ENCODE measurements around the gene KRTAP4-12.
"Not testable (repeated sequence)": the region's sequence is repeated elsewhere in the genome, so short reads cannot be mapped to it uniquely, and the experiment has no call there.

DNA sequence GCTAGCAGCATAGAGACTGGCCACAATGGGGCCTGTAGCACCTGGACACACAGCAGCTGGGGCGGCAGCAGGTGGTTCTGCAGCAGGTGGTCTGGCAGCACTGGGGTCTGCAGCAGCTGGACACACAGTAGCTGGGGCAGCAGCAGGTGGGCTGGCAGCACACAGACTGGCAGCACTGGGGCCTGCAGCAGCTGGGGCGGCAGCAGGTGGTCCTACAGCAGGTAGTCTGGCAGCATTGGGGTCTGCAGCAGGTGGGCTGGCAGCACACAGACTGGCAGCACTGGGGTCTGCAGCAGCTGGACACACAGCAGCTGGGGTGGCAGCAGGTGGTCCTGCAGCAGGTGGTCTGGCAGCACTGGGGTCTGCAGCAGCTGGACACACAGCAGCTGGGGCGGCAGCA, 36.2 kb upstream of the KRTAP4-12 start:
- TF ChIP-seq CTCF, POLR2A (IDR thresholded peaks at IDR 0.05): not testable (repeated sequence)

Measured in vagina (tissue), 2 donors.